GM19468 (cell line): ENCODE measurements around the gene NHSL2.
A peak's percentile ranks its signal among the peaks of the same experiment; 100 is the strongest.

Experiments used
- ATAC-seq: cut with Tn5 transposase; IDR thresholded peaks from one replicate; pipeline ENCODE4 v1.9.1; 2021; ENCODE audit warnings: mild to moderate bottlenecking, moderate library complexity, moderate number of reproducible peaks; ENCODE audit not compliant: unreplicated experiment; ENCODE audit errors: extremely low read depth

The NHSL2 gene

GRCh38 chrX:71976753-71977152, 66.1 kb downstream of the NHSL2 start:
- ATAC-seq: no peak

GRCh38 chrX:71978164-71978563, 67.5 kb downstream of the NHSL2 start:
- ATAC-seq: no peak

GRCh38 chrX:71989768-71990426, 79.3 kb downstream of the NHSL2 start:
- no peak for ATAC-seq

GRCh38 chrX:71990518-71990917, 79.9 kb downstream of the NHSL2 start:
- ATAC-seq: no peak

- no peak for ATAC-seq
Measured at GRCh38 chrX:71991164-71991563, 80.5 kb downstream of the NHSL2 start.

- ATAC-seq: no peak
Measured at GRCh38 chrX:71992711-71993110, 82.1 kb downstream of the NHSL2 start.

GRCh38 chrX:71993371-71993770, 82.7 kb downstream of the NHSL2 start:
- no peak for ATAC-seq

- no peak for ATAC-seq
Measured at GRCh38 chrX:71994601-71995000, 84.0 kb downstream of the NHSL2 start.

GRCh38 chrX:71995122-71995521, 84.5 kb downstream of the NHSL2 start:
- ATAC-seq: no peak

- ATAC-seq: no peak
Measured at GRCh38 chrX:71996136-71996535, 85.5 kb downstream of the NHSL2 start.

- ATAC-seq: no peak
Measured at GRCh38 chrX:71996826-71997225, 86.2 kb downstream of the NHSL2 start.

- no peak for ATAC-seq
Measured at GRCh38 chrX:71997320-71997719, 86.7 kb downstream of the NHSL2 start.

GRCh38 chrX:71998836-71999509, 88.3 kb downstream of the NHSL2 start:
- peak; percentile 51 for ATAC-seq

GRCh38 chrX:71999535-71999934, 88.9 kb downstream of the NHSL2 start:
- no peak for ATAC-seq

GRCh38 chrX:72001471-72001870, 90.8 kb downstream of the NHSL2 start:
- ATAC-seq: no peak

GRCh38 chrX:72001906-72002305, 91.3 kb downstream of the NHSL2 start:
- no peak for ATAC-seq

- no peak for ATAC-seq
Measured at GRCh38 chrX:72002875-72003274, 92.2 kb downstream of the NHSL2 start.

- no peak for ATAC-seq
Measured at GRCh38 chrX:72003811-72004750, 93.4 kb downstream of the NHSL2 start.

GRCh38 chrX:72005046-72005445, 94.4 kb downstream of the NHSL2 start:
- no peak for ATAC-seq

GRCh38 chrX:72006461-72006860, 95.8 kb downstream of the NHSL2 start:
- ATAC-seq: no peak

- ATAC-seq: no peak
Measured at GRCh38 chrX:72009731-72010130, 99.1 kb downstream of the NHSL2 start.
